ENCODE data around the gene STAB2.

- no peak for TF ChIP-seq POLR2AphosphoS5 (IDR thresholded peaks at IDR 0.05; ENCODE audit: low read depth, low read length)
- TF ChIP-seq SIN3A (IDR thresholded peaks at IDR 0.05; ENCODE audit: borderline replicate concordance, insufficient read depth, low read length): no peak
Measured at GRCh38 chr12:103583008-103583407, 4.1 kb upstream of the STAB2 start.
